HFFc6 (cell line): ENCODE measurements around the gene DLG1. TPM values are rescaled to one million over a fixed set of nuclear protein-coding genes. Genes with fewer than 3 reads are reported as not detected.

Experiments
- DNase-seq: peaks from one replicate; pipeline ENCODE4 v3.0.0-alpha.2; 2018
- H3K27ac Mint-ChIP-seq: 2 replicates; pipeline ENCODE4 v1.8.0; 2020; ENCODE audit warnings: mild to moderate bottlenecking, mixed read lengths
- H3K27me3 Mint-ChIP-seq: 2 replicates; pipeline ENCODE4 v1.8.0; 2021; ENCODE audit warnings: mild to moderate bottlenecking, moderate library complexity, mixed read lengths; ENCODE audit not compliant: insufficient read depth
- H3K36me3 Mint-ChIP-seq: 2 replicates; pipeline ENCODE4 v1.8.0; 2021; ENCODE audit warnings: low read depth, mixed read lengths
- H3K4me1 Mint-ChIP-seq: 2 replicates; pipeline ENCODE4 v1.8.0; 2020; ENCODE audit warnings: low read depth, mixed read lengths
- H3K4me3 Mint-ChIP-seq: 2 replicates; pipeline ENCODE4 v1.8.0; 2020; ENCODE audit warnings: mild to moderate bottlenecking, moderate library complexity, mixed read lengths
- H3K9me3 Mint-ChIP-seq: 2 replicates; pipeline ENCODE4 v1.8.0; 2020; ENCODE audit warnings: mild to moderate bottlenecking, mixed read lengths
- CTCF ChIP-seq: fragments of 200-600 bp; sonication (generic); IDR thresholded peaks from 2 replicates; pipeline ENCODE4 v1.5.0; 2021; ENCODE audit warnings: antibody characterized with exemption, mild to moderate bottlenecking
- total RNA-seq, 6 experiments: library from RNA; stranded (reverse); fragmentation: NEBNext Ultra II Directional; extraction: Animal tissue kit (Norgen Biotek cat#: 25700); gene quantifications; 2 replicates in 1 of 6; 3 replicates in 5 of 6; pipeline ENCODE4 v1.2.3, GENCODE V29; 2021

Gene DLG1
- total RNA-seq, 6 experiments from 2014 or later: 64.8 to 82.5 (median 74.7) TPM

GRCh38 chr3:197257711-197258110 is 40.7 kb downstream of the DLG1 start:
- Mint-ChIP-seq H3K9me3 (no peaks in the 10 kb centered on the region), H3K27me3 (no peaks in the 10 kb centered on the region), H3K4me3 (no peak overlapping the region), H3K27ac (no peak overlapping the region; the same call in 1 of the 2 replicates), H3K4me1 (peaks cover 55% of the 10 kb centered on the region), H3K36me3 (0 out of 2 replicates have a peak, but pooled peaks cover under 1% of the 10 kb centered on the region)
- TF ChIP-seq CTCF: no peak
- DNase-seq: no peak

- Mint-ChIP-seq H3K27me3 (no peaks in the 10 kb centered on the region), H3K27ac (peak overlapping the region; percentile 34; the same call in 1 of the 2 replicates), H3K36me3 (peaks cover 3% of the 10 kb centered on the region; the same call in 1 of the 2 replicates), H3K4me3 (no peak overlapping the region), H3K4me1 (peaks cover 55% of the 10 kb centered on the region), H3K9me3 (no peaks in the 10 kb centered on the region)
- TF ChIP-seq CTCF: peak; percentile 92
- peak; percentile 45 for DNase-seq
Observed at GRCh38 chr3:197256836-197257444, 41.5 kb downstream of the DLG1 start.

GRCh38 chr3:197256104-197256503 is 42.3 kb downstream of the DLG1 start:
- Mint-ChIP-seq H3K4me1 (peaks cover 55% of the 10 kb centered on the region), H3K36me3 (peaks cover 11% of the 10 kb centered on the region; the same call in 1 of the 2 replicates), H3K4me3 (no peak overlapping the region), H3K9me3 (no peaks in the 10 kb centered on the region), H3K27me3 (no peaks in the 10 kb centered on the region), H3K27ac (no peak overlapping the region)
- no peak for DNase-seq
- TF ChIP-seq CTCF: no peak

- Mint-ChIP-seq H3K4me1 (peaks cover 35% of the 10 kb centered on the region), H3K27ac (no peak overlapping the region), H3K4me3 (no peak overlapping the region), H3K36me3 (peaks cover 31% of the 10 kb centered on the region), H3K27me3 (no peaks in the 10 kb centered on the region), H3K9me3 (peaks cover 18% of the 10 kb centered on the region)
- TF ChIP-seq CTCF: no peak
- DNase-seq: no peak
Observed at GRCh38 chr3:197253238-197253947, 45.0 kb downstream of the DLG1 start.

- Mint-ChIP-seq H3K36me3 (peaks cover 64% of the 10 kb centered on the region), H3K27me3 (no peaks in the 10 kb centered on the region), H3K9me3 (peaks cover 36% of the 10 kb centered on the region), H3K27ac (no peak overlapping the region), H3K4me3 (no peak overlapping the region), H3K4me1 (peaks cover 11% of the 10 kb centered on the region)
- DNase-seq: no peak
- no peak for TF ChIP-seq CTCF
Observed at GRCh38 chr3:197249542-197249941, 48.9 kb downstream of the DLG1 start.
